NCI-H1417 (cell line): ENCODE results near the gene PPCS.

ENCODE experiments used
- DNase-seq, 3 experiments: peaks; one replicate each; lab custom pipeline; 2025; lab: John Stamatoyannopoulos, UW

PPCS gene

DNA sequence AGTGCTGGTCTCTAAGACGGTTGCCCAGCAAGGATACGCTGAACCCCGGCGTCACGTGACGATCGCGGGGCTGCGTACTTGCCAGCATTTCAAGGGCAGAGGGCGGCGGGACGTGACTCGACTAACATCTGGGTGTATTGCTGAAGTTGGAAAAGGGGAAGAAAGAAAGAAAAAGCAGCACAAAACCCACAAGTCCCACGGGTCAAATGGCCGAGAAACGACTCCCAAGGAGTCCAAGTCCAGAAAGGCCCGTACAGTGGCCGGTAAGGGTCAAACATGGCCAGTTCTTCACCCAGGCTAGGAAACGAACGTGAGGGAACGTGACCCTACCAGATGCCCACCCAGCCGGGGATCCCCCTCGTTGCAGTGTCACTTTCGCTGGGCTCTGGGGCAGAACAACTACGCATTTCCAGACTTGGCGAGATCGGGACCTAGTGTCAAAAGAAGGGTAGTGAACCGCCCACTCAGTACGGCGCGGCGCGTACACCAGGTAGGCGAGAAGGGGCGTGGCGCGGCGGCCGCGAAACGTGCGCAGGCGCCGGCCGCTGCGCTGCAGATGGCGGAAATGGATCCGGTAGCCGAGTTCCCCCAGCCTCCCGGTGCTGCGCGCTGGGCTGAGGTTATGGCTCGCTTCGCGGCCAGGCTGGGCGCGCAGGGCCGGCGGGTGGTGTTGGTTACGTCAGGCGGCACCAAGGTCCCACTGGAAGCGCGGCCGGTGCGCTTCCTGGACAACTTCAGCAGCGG, at the start of gene PPCS, which contains the start of gene ZMYND12:
Gene PPCS, plus strand, starts transcription at position 534 of the 744 bp plus-strand sequence. Its CDS starts 23 bp downstream, at position 557.
Gene ZMYND12, minus strand, starts transcription at position 13 of the 744 bp plus-strand sequence. CDS start 25 bp downstream, outside the sequence.
- peak; percentile 90 to 99 (median 97) for DNase-seq

DNA sequence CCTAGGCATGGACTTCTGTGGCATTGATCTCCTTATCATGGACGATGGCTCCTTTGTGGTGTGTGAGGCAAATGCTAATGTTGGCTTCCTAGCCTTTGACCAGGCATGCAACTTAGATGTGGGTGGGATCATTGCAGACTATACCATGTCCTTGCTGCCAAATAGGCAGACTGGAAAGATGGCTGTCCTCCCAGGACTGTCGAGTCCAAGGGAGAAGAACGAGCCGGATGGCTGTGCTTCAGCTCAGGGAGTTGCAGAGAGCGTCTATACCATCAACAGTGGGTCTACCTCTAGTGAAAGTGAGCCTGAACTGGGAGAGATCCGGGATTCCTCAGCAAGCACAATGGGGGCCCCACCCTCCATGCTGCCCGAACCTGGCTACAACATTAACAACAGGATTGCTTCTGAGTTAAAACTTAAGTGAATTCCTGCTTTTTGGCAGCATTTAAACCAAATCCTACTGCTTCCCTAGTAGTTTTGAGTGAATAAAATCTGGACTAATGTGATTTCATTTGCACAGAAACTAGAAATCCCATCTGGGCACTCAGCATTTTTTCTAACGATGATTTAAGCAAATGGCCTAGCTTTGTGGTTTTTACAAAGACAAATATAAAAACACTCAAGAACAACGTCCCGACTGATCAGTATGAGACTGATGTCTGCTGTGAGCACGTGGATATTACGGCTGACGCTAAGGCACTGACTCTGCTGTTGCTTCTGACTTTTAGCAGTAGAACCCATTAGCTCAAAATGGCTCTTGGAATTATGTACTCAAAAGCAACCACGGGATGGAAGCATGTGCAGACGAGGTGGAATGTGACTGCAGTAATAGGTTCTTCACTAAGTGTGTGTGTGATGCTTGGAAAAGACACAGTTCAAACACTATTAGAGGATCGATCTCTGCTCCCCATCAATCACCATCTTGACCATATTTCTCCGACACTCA, 41.5 kb upstream of the PPCS start:
- DNase-seq = peak in 1 of 3 experiments; percentile 48

DNA sequence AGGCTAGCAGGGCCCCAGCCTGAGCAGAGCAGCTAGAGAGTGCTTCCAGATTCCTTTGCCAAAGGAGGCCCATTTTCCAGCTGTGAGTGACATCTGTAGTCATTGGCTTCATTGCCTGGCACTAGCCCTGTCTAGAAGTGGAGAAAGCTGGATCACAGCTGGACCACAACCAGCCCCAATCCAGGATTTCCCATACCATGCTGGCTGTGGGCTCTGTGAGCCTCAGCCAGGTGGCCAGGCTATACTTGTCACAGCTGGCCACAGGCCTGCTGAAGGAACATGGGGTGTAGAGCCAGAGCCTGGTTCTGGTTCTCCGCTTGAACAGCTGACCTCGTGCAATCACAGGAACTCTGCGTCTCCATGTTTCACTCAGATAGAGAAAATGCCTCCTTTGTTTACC, 39.2 kb upstream of the PPCS start:
- DNase-seq = no peak

DNA sequence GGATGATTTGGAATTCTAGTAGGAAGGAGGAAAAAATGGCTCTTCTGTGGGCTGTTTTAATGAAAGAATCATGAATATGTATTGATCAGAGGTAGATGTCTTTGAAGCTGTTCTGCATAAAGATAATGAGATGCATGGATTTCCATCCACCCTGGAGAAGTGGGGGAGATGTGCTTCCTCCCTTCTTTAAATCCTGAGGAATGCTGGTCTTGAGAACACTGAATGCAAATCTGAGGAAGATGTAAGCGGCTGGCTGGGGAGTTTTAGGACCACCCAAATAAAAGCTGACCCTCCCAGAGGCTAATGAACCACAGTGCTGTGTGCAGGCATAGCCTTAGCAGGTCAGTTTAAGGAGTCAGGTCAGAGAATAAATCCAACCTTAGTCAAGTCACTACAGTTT, 37.8 kb upstream of the PPCS start:
- DNase-seq = no peak

DNA sequence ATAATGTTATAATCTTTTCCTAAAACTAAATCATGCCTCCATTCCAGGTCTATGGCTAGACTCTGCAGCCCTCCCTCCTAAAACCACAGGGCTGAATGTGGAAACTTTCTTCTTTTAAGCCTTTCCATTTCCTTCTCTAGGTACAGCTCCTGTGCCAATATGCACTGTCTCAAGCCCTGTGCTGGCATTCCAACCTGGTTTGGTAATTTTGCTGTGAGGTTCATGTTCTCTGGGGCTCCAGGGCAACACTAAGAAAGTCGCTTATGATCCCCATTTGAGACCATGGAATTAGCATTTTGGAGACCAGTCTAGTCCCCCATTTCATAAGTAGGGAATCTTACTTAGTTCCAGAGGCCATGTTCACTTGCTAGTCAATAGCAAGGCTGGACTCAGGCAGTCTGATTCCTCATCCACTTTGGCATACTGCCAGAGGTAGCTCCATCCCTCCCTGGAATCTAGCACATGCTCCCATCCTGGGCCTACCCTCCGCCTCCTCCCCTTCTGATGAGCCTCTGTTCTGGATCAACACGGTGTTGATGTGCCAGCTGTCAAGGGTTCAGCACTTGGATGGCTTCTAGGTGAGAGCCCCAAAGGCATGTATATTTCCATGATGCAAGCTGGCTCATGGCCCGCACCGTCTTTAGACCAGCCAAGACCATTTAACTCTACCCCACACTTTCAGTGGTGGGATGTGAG, 37.1 kb upstream of the PPCS start:
- peak in 2 of 3 experiments; percentile 7 to 23 for DNase-seq

DNA sequence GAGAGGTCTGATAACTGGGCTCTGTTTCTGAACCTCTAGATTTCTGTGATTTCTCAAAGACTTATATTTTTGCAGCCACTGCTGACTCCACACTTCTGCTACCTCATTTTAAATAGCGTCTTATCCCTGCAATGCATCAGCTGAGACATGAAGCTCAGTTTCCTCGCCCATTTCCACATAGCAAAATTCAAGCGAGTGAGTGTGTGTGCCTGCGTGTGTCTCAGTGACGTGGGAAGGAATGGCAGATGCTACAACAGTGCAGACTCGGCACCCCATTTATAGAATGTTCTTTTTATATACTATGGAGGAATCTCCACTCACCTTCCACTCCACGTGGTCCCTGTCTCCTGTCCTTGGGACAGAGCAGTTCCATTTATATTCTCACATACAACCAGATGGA, 36.2 kb upstream of the PPCS start:
- no peak for DNase-seq

DNA sequence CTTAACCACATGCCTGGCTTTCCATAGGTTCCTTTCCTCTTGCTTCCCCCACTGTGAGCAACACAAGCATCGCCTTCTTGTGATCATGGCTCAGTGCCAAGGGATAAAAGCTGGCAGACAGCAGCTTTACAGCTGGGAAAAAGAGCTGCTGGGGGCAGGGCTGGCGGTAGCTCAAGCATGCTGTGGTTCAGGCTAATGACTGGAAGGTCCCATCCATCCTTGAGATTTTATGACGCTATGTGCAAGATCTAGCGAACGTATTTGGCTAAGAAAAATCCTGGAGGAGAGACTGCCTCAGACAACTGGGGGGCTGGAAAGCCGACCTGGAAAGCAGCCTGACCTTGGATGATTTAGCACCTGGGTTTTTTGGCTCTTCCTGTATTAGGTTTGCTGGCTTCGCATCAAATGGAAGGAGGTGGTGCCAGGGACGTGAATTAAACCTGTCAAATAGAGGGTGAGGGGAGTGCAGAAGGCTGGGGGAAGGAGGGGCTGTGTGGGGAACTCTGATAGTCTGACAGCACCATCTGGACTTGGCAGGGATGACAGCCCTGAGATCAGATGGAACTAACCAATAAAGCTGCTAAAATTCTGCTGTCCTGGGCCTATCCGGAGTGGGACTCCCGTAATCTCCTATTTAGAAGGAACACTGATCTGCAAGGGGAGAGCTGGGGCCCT, 35.3 kb upstream of the PPCS start:
- DNase-seq = peak; percentile 90 to 97 (median 96)

DNA sequence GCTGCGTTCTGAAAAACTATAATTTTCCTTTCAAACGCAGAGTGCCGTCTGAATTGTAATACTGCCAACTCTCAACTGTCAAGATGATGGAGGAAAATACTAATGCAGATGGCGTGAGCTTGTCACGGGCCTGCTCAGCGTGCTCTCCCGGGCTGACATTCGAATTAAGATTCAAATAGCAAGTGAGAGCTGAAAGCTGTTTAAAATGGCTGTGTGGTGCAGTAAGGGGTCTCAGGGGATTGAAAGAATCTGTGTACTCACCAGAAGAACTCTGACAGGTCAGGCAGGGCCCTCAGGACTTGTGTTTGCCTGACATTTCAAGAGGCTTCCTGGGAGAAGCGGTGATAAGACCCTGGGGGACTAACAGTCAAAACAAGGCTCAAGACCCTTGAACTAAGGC, 33.6 kb upstream of the PPCS start:
- DNase-seq = peak; percentile 6 to 85 (median 65)

DNA sequence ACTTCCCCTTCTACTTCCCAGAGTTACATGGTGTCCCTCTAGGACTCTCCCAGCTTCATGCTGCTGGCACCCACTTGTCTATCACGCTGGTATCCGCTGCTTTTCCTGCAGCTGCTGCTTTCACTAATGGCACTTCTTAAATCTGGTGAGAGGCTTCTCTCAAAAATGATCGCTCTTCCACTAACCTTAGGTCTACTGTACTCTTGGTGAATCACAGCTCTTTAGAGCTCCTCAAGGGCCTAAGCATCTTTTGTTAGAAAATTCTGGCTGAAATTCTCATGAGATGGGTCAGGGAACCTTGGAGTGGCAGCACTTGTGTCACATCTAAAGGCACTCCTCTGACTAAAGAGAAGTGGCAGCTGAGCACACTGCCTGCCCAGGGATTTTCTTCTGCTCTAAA, 32.7 kb upstream of the PPCS start:
- DNase-seq = peak; percentile 15 to 97 (median 46)

DNA sequence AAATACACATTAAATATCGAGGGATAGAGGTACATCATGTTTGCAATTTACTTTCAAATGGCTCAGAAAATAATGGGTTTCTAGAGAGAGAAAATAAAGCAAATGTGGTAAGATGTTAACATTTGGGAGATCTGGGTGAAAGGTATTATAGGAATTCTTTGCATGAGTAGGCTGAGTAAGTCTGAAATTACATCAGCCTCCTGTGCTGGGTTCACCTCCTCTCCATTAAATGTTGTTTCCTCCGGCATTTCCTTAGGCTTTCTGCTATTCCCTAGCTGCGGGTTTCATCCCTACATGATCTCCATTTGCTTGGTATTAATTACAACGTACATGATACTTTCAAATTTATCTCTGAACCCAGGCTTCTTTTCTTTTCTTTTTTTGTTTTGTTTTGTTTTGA, 32.1 kb upstream of the PPCS start:
- no peak for DNase-seq

DNA sequence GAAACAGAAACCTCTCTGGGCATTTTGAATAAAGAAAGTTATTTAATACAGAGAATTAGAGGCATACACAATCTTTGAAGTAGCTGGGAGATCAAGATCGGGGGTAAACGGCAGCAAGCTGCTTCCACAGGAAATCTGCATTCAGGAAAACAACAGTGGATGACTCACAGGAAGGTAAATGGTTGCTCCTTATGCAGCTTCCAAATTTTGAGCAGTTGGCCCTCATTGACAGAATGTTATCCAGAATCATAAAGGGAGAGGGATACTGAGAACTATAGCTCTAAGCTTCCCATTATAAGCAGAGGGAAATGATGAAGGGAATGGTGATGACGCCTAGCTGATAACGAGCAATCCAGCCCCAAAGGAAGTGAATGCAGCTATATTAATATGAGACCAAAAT, 29.1 kb upstream of the PPCS start:
- no peak for DNase-seq

DNA sequence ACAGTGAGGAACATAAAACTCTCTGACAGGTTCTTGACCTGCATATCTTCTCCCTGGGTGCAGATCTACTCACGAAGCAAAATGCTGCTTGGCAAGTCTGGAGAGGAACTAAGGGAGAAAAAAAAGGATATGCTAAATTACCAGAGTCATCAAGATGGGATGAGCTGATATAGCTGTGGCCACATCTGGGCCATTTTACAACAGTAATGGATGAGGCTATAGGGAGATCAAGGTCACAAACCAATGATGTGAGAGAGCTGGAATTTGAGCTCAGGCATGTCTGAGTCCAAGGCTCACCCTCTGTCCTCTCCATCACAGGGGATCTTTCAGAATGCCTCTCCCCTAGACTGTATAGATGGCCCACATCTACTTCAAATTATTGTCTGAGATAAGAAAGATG, 26.7 kb upstream of the PPCS start:
- no peak for DNase-seq

DNA sequence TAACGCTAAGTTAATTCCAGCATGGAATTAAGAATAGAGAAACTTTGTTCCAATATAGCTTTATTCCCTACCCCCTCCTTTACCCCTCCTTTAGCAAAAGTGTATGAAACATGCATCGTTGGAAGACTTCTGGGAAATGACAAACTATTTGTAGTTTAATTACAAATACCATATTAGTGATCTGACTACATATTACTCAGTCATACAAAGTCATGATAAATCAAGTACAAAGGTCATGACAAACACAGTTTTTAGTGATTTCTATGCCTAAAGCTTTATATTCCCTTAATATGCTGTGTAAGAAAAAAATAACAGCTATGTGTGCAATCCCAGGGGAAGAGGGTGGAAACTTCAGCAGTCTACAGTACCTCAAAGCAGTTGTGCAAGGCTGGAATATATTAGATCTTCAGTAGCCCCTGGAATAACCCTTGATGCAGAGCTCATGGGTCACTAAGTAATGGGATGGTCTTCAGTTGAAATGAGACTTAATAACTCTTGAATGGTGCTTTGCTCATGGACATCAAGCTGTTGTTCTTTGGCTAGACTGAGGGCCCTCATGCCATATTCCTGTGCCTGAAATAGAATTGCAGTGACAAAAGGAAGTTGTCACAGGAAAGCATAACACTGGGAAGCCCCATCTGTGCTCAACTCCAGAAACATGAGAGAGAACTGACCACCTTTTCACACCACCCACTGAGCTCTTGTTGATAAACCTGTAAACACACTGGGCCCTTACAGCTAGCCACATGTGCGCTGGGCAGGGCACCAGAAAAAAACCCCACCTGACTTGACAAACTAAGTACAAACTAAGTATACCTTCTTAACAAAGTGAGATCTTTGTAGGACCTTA, 25.8 kb upstream of the PPCS start:
- no peak for DNase-seq

DNA sequence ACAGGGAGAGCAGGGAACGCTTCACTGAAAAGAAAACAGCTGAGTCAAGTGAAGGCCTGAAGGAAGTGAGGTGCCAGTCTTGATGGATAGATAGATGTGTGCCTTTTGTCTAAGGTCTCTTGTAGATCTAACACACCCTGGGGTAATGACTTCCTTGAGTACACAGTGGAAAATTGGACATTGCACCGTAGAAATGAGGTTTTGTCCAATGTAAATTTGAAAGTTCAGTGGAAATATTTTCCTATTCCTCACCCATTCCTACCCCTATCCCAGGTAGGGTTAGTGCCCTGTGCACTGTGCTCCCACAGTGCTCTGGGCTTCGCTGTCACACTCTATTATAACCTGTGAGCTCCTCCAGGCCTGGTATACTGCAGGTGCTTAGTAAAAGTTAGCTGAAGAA, 24.8 kb upstream of the PPCS start:
- no peak for DNase-seq

DNA sequence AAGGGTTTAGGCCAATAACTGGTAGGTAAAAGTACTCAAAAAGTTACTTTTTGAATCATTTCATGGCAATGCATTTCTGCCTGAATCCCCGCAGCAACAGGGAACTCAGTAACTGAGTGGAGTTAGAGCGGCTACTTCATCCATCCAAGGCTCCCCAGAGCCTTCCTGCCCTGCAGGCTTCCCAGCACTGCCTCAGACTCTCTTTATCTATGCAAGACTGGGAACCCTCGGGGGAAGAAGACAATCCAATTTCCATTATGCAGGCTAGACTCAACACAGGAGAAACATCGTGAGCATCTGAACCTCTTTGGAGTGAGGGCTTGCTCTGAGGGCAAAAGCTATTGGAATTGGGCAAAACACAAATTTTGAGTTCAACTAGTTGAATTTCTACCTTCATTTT, 23.6 kb upstream of the PPCS start:
- DNase-seq = no peak

DNA sequence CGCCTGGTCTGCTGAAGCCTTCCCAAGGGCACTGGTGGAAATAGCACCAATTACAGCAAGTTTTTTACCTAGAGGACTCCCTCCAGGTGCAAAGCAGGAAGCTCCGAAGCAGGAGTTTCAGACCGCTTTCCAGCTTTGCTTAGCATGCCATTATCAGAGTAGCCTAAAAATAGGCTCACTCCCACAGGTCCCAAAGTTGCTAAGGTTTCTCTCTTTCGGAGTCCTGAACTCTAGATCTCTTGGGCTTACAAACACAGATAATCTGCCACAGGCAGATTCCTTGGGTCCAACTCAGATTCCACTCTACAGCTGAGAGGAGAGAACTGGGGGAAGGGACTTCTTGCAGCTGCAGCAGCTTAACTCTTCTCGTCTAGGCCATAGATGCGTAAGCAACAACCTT, 23.0 kb upstream of the PPCS start:
- DNase-seq = no peak

DNA sequence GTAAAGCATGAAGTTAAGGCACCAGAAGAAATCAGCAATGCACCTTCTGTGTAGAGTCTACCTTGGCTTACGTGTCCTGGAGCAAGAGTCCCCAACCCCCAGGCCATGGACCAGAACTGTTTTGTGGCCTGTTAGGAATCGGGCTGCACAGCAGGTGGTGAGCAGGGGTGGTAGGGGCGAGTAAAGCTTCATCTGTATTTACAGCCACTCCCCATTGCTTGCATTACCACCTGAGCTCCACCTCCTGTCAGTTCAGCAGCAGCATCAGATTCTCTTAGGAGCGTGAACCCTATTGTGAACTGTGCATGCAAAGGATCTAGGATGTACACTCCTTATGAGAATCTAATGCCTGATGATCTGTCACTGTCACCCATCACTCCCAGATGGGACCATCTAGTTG, 22.0 kb upstream of the PPCS start:
- DNase-seq = no peak

DNA sequence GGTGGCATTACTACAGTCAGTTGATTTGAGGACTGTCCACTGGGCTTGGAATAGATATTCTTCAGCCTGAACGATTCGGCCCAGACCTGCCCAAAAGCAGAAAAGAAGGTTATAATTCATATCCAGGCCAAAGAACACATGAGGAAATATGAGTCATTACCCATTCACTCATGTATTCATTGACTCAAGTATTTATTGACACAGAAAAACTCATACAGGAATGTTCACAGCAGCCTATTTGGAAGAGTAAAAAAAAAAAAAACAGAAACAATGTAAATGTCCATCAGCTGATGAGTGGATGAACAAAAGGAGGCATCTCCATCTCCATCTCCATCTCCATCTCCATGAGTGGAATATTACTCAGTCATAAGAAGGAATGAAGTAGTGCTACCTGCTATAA, 16.4 kb upstream of the PPCS start:
- peak in 1 of 3 experiments; percentile 6 for DNase-seq

DNA sequence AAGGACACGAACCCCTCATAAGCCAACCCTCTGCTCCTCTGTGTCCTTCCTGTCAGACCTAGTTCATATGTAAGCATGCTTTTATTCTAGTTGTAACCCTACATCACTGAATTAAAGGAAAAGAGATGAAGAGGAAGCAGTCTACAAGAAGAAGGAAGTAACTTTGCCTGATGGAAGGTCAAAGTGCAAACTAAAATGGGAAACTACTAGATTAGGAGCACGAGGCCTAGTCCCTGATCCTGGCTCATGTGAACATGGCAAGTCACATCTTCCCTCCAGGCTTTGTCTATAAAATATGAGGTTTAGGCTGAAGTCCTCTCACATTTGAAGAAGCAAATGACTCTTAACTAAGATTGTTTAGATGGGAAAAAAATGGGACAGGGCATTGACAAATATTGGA, 13.7 kb upstream of the PPCS start:
- no peak for DNase-seq

DNA sequence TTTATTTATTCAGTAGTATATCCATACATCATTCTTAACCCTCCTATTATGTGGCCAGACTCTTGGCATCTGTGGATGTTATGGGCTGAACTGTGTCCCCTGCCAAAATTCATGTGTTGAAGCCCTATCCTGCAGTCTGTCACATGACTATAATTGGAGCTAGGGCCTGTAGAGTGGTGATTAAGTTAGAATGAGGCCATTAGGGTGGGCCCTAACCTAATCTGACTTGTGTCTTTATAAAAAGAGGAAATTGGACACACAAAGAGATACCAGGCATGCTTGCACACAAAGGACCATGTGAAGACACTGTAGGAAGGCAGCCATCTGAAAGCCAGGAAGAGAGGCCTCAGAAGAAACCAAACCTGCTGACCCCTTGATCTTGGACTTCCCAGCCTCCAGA, 7.1 kb upstream of the PPCS start:
- DNase-seq = no peak

DNA sequence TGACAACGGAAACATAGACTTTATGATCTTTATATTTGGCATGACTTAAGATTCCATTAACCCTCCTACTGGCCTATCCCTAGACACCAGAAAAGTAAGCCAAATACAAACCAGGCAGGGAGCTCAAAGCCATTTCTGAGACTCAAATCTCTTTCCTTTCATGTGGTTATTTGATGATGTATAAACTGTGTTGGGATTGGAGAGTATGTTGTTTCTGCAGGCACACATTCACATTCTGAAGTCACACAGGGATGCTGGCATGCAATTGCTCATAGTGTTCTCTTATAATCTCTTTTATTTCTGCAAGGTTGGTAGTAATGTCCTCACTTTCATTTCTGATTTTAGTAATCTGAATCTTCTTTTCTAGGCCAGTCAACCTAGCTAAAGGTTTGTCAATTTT, 6.3 kb upstream of the PPCS start:
- DNase-seq = no peak
